ENCODE data around the gene CKM.

CKM gene

GRCh38 chr19:45264781-45265317 lies 57.8 kb downstream of the CKM start:
- Histone ChIP-seq H3K9ac (ENCODE audit: low read length in 5 of 5) (no peak overlapping the region), H3K4me3 (ENCODE audit: low read depth in 1 of 5, low read length in 5 of 5) (no peak overlapping the region), H3K4me1 (ENCODE audit: control insufficient read depth in 5 of 5, insufficient read depth in 5 of 5, low read length in 5 of 5) (no peaks in the 10 kb centered on the region), H3K9me3 (ENCODE audit: control insufficient read depth in 5 of 5, low read length in 5 of 5) (no peaks in the 10 kb centered on the region), H3K27me3 (ENCODE audit: control insufficient read depth in 5 of 5, insufficient read depth in 4 of 5, low read length in 5 of 5) (no peaks in the 10 kb centered on the region), H3K36me3 (ENCODE audit: control insufficient read depth in 5 of 5, insufficient read depth in 5 of 5, low read length in 5 of 5) (peaks cover 0 to 45% (median 23%) of the 10 kb centered on the region in 5 donors), H3K27ac (ENCODE audit: low read depth, low read length) (no peak overlapping the region)

- H3K27me3 ChIP-seq (ENCODE audit: control insufficient read depth in 5 of 5, insufficient read depth in 4 of 5, low read length in 5 of 5) = no peaks in the 10 kb centered on the region
- H3K4me1 ChIP-seq (ENCODE audit: control insufficient read depth in 5 of 5, insufficient read depth in 5 of 5, low read length in 5 of 5) = peaks cover 0 to 1% (median 0%) of the 10 kb centered on the region in 5 donors
- no peak overlapping the region for H3K4me3 ChIP-seq (ENCODE audit: low read depth in 1 of 5, low read length in 5 of 5)
- no peak overlapping the region for H3K27ac ChIP-seq (ENCODE audit: low read depth, low read length)
- peaks cover 0 to 35% (median 23%) of the 10 kb centered on the region in 5 donors for H3K36me3 ChIP-seq (ENCODE audit: control insufficient read depth in 5 of 5, insufficient read depth in 5 of 5, low read length in 5 of 5)
- no peaks in the 10 kb centered on the region for H3K9me3 ChIP-seq (ENCODE audit: control insufficient read depth in 5 of 5, low read length in 5 of 5)
- no peak overlapping the region for H3K9ac ChIP-seq (ENCODE audit: low read length in 5 of 5)
These were observed 59.7 kb downstream of the CKM start for GRCh38 chr19:45263013-45263412.

- H3K27ac ChIP-seq (ENCODE audit: low read depth, low read length) = no peak overlapping the region
- no peak overlapping the region for H3K4me3 ChIP-seq (ENCODE audit: low read depth in 1 of 5, low read length in 5 of 5)
- H3K9me3 ChIP-seq (ENCODE audit: control insufficient read depth in 5 of 5, low read length in 5 of 5) = no peaks in the 10 kb centered on the region
- no peaks in the 10 kb centered on the region for H3K27me3 ChIP-seq (ENCODE audit: control insufficient read depth in 5 of 5, insufficient read depth in 4 of 5, low read length in 5 of 5)
- no peak overlapping the region for H3K9ac ChIP-seq (ENCODE audit: low read length in 5 of 5)
- H3K36me3 ChIP-seq (ENCODE audit: control insufficient read depth in 5 of 5, insufficient read depth in 5 of 5, low read length in 5 of 5) = peaks cover 0 to 34% (median 22%) of the 10 kb centered on the region in 5 donors
- peaks cover 0 to 1% (median 0%) of the 10 kb centered on the region in 5 donors for H3K4me1 ChIP-seq (ENCODE audit: control insufficient read depth in 5 of 5, insufficient read depth in 5 of 5, low read length in 5 of 5)
These were observed 60.1 kb downstream of the CKM start for GRCh38 chr19:45262570-45262969.

GRCh38 chr19:45258862-45259261 lies 63.8 kb downstream of the CKM start:
- H3K4me3 ChIP-seq (ENCODE audit: low read depth in 1 of 5, low read length in 5 of 5) = no peak overlapping the region
- peaks cover 1 to 14% (median 4%) of the 10 kb centered on the region in 5 donors for H3K4me1 ChIP-seq (ENCODE audit: control insufficient read depth in 5 of 5, insufficient read depth in 5 of 5, low read length in 5 of 5)
- no peak overlapping the region for H3K9ac ChIP-seq (ENCODE audit: low read length in 5 of 5)
- no peaks in the 10 kb centered on the region for H3K9me3 ChIP-seq (ENCODE audit: control insufficient read depth in 5 of 5, low read length in 5 of 5)
- no peak overlapping the region for H3K27ac ChIP-seq (ENCODE audit: low read depth, low read length)
- H3K27me3 ChIP-seq (ENCODE audit: control insufficient read depth in 5 of 5, insufficient read depth in 4 of 5, low read length in 5 of 5) = no peaks in the 10 kb centered on the region
- H3K36me3 ChIP-seq (ENCODE audit: control insufficient read depth in 5 of 5, insufficient read depth in 5 of 5, low read length in 5 of 5) = peaks cover 0 to 20% (median 8%) of the 10 kb centered on the region in 5 donors

GRCh38 chr19:45256836-45257235 lies 65.8 kb downstream of the CKM start:
- H3K4me1 ChIP-seq (ENCODE audit: control insufficient read depth in 5 of 5, insufficient read depth in 5 of 5, low read length in 5 of 5) = peaks cover 4 to 34% (median 24%) of the 10 kb centered on the region in 5 donors
- H3K9me3 ChIP-seq (ENCODE audit: control insufficient read depth in 5 of 5, low read length in 5 of 5) = no peaks in the 10 kb centered on the region
- H3K4me3 ChIP-seq (ENCODE audit: low read depth in 1 of 5, low read length in 5 of 5) = no peak overlapping the region
- H3K27ac ChIP-seq (ENCODE audit: low read depth, low read length) = no peak overlapping the region
- H3K9ac ChIP-seq (ENCODE audit: low read length in 5 of 5) = no peak overlapping the region
- H3K27me3 ChIP-seq (ENCODE audit: control insufficient read depth in 5 of 5, insufficient read depth in 4 of 5, low read length in 5 of 5) = no peaks in the 10 kb centered on the region
- peaks cover 0 to 13% (median 8%) of the 10 kb centered on the region in 5 donors for H3K36me3 ChIP-seq (ENCODE audit: control insufficient read depth in 5 of 5, insufficient read depth in 5 of 5, low read length in 5 of 5)

All from subcutaneous abdominal adipose tissue (tissue), 5 donors.